MM.1S (cell line): ENCODE measurements around the gene CCSER1.

Experiments
- CTCF ChIP-seq: fragments of 300-600 bp; sonication (generic); IDR thresholded peaks from 2 replicates; pipeline ENCODE4 v1.5.1; 2016; ENCODE audit warnings: antibody characterized with exemption, low read length, mixed read lengths
- EZH2 ChIP-seq: fragments of 300-600 bp; sonication (generic); optimal IDR thresholded peaks from 2 replicates; pipeline ENCODE3; 2017; ENCODE audit warnings: low read depth, mild to moderate bottlenecking, antibody characterized with exemption, low read length, mixed read lengths
- EZH2phosphoT487 ChIP-seq: fragments of 300-600 bp; sonication (generic); IDR thresholded peaks from 2 replicates; pipeline ENCODE4 v1.6.1; 2018; ENCODE audit warnings: antibody characterized with exemption, low read length

- TF ChIP-seq CTCF (no peak), EZH2 (no peak), EZH2phosphoT487 (no peak)
Measured at GRCh38 chr4:90185416-90185815, 58.2 kb downstream of the CCSER1 start.
